ENCODE results near the gene CABLES2. TPM values are rescaled to one million over a fixed set of nuclear protein-coding genes. Genes with fewer than 3 reads are reported as not detected.

The CABLES2 gene
- total RNA-seq, 4 donors from 2014 or later: 1.1 to 2.4 (median 1.7) TPM

- TF ChIP-seq, protein P1, sequence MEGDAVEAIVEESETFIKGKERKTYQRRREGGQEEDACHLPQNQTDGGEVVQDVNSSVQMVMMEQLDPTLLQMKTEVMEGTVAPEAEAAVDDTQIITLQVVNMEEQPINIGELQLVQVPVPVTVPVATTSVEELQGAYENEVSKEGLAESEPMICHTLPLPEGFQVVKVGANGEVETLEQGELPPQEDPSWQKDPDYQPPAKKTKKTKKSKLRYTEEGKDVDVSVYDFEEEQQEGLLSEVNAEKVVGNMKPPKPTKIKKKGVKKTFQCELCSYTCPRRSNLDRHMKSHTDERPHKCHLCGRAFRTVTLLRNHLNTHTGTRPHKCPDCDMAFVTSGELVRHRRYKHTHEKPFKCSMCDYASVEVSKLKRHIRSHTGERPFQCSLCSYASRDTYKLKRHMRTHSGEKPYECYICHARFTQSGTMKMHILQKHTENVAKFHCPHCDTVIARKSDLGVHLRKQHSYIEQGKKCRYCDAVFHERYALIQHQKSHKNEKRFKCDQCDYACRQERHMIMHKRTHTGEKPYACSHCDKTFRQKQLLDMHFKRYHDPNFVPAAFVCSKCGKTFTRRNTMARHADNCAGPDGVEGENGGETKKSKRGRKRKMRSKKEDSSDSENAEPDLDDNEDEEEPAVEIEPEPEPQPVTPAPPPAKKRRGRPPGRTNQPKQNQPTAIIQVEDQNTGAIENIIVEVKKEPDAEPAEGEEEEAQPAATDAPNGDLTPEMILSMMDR (IDR thresholded peaks at IDR 0.05; ENCODE audit: low read depth): no peak
Measured at GRCh38 chr20:62388839-62389600, 18.1 kb downstream of the CABLES2 start.

DNA sequence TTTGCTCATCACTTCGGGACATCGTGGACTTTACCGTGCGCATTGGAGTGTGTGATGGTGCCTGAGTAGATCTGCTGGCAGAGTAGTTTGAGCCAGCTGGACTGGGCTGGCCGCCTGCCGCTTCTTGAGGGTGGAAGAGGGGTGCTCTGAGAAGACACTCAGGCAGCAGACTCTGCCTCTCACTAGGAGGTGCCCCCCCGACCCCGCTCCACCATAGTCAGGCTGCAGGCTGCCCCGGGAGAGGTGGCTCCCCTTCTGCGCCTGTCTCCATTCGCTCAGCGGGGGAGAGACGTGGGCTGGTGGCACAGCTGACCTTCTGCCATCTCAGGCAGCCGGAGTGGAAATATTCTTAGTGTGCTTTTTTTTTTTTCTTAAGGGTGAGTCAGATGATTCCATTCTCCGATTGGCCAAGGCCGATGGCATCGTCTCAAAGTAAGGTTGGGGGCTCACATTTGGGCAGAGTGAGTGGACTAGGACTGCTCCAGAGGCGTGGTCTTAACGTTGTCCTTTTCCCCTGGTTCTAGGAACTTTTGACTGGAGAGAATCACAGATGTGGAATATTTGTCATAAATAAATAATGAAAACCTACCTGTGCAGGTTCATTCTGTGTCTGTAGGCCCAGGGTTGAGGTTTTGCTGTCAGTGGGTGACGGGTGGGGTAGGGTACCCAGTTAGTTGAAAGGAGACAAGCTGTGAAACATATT is 19.0 kb downstream of the CABLES2 start:
- TF ChIP-seq, protein P1 (IDR thresholded peaks at IDR 0.05; ENCODE audit: low read depth): no peak

- TF ChIP-seq, protein P1 (IDR thresholded peaks at IDR 0.05; ENCODE audit: low read depth): no peak
Measured at GRCh38 chr20:62387219-62387913, 19.7 kb downstream of the CABLES2 start.

DNA sequence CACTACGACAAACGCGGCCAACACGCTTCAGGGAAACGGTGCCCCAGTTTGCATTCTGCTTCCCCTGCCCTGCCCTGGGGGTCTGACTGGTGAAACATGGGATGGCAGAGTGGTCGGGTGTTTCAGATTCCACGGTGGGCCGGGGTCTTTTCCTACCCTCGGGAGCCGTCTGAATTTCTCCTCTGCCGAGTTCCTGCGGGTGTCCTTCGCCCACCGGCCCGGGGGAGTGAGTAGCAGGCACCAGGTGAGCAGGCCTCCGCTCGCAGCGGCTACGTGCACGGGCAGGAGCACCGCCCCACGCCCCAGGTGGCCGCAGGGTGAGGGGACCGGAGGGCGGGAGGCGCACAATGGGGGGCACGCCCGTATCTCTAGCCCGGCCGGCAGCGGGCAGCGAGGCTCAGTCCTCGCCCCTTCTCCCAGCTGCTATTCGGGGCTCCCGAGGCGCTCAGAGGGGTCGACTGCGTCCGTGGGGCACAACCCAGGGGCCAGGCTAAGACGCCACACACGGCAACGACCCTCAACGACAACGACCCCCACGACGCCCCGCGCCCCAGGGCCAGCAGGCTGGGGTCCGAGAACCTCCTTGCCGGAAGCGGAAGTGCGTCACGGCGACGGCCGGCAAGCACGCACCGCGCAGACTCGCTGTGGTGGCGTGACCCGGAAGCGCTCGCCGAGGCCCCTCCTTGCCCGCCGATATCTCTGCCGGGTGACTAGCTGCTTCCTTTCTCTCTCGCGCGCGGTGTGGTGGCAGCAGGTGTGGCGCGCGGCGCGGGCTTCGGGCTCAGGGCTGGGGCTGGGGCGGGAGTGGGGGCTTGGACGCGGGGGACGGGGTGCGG is 20.5 kb downstream of the CABLES2 start, which contains the start of gene RPS21:
Gene RPS21 (plus strand): TSS at position 721 of the 836 bp plus-strand sequence. CDS start 236 bp downstream, outside the sequence.
- TF ChIP-seq, protein P1 (IDR thresholded peaks at IDR 0.05; ENCODE audit: low read depth): no peak

- TF ChIP-seq, protein P1 (IDR thresholded peaks at IDR 0.05; ENCODE audit: low read depth): no peak
Measured at GRCh38 chr20:62382306-62383198, 24.5 kb downstream of the CABLES2 start.

GRCh38 chr20:62381842-62382241 is 25.2 kb downstream of the CABLES2 start:
- TF ChIP-seq, protein P1 (IDR thresholded peaks at IDR 0.05; ENCODE audit: low read depth): no peak

Measured in subcutaneous adipose tissue (tissue), 4 donors.